Neural cell (in vitro differentiated cells): ENCODE data around the gene FTL. TPM values are rescaled to one million over a fixed set of nuclear protein-coding genes. Genes with fewer than 3 reads are reported as not detected.

ENCODE experiments used
- H2AFZ ChIP-seq: fragments of 200-600, 300-800 bp; sonication (generic), shearing (Covaris generic); 2 replicates; pipeline ENCODE4 v1.6.0; 2014; ENCODE audit warnings: low read depth, mild to moderate bottlenecking, antibody characterized with exemption, low read length, moderate library complexity
- H3F3A ChIP-seq: fragments of 200-600 bp; shearing (Covaris generic); 2 replicates; pipeline ENCODE4 v1.6.1; 2016; ENCODE audit warnings: mild to moderate bottlenecking, moderate library complexity, mixed read lengths, antibody characterized with exemption, low read length; ENCODE audit not compliant: insufficient read depth, poor library complexity, severe bottlenecking
- H3K27ac ChIP-seq: fragments of 200-600, 300-800 bp; sonication (generic), shearing (Covaris generic); 2 replicates; pipeline ENCODE4 v1.5.1; 2014; ENCODE audit warnings: mild to moderate bottlenecking, low read length, moderate library complexity
- H3K27me3 ChIP-seq: fragments of 300-800, 200-600 bp; sonication (generic), shearing (Covaris generic); 2 replicates; pipeline ENCODE4 v1.6.0; 2014; ENCODE audit warnings: mild to moderate bottlenecking, low read depth, low read length, moderate library complexity; ENCODE audit not compliant: insufficient read depth
- H3K36me3 ChIP-seq: fragments of 300-800, 200-600 bp; sonication (generic), shearing (Covaris generic); 2 replicates; pipeline ENCODE4 v1.5.1; 2014; ENCODE audit warnings: mild to moderate bottlenecking, antibody characterized with exemption, low read length, moderate library complexity; ENCODE audit not compliant: insufficient read depth
- H3K4me2 ChIP-seq: fragments of 300-800, 200-600 bp; sonication (generic), shearing (Covaris generic); 2 replicates; pipeline ENCODE4 v1.6.0; 2014; ENCODE audit warnings: mild to moderate bottlenecking, low read length
- H3K4me3 ChIP-seq: fragments of 300-800, 200-600 bp; sonication (generic), shearing (Covaris generic); 2 replicates; pipeline ENCODE4 v1.5.1; 2014; ENCODE audit warnings: mild to moderate bottlenecking, low read length, moderate library complexity
- H3K79me2 ChIP-seq: fragments of 200-600 bp; shearing (Covaris generic); replicated peaks from 2 replicates; pipeline ENCODE4 v1.6.0; 2014; ENCODE audit warnings: mild to moderate bottlenecking, low read length, moderate library complexity; ENCODE audit not compliant: insufficient read depth
- H3K9ac ChIP-seq: fragments of 300-800, 200-600 bp; sonication (generic), shearing (Covaris generic); 2 replicates; pipeline ENCODE4 v1.6.1; 2016; ENCODE audit warnings: mild to moderate bottlenecking, low read length, mixed read lengths
- H3K9me2 ChIP-seq: fragments of 200-600 bp; shearing (Covaris generic); 2 replicates; pipeline ENCODE4 v1.6.1; 2016; ENCODE audit warnings: mild to moderate bottlenecking, low read length, mixed read lengths; ENCODE audit not compliant: insufficient read depth
- H3K9me3 ChIP-seq: fragments of 200-600, 300-800 bp; sonication (generic), shearing (Covaris generic); 2 replicates; pipeline ENCODE4 v1.6.1; 2016; ENCODE audit warnings: mild to moderate bottlenecking, mixed run types, low read length, moderate library complexity, mixed read lengths
- H4K20me1 ChIP-seq: fragments of 200-600 bp; shearing (Covaris generic); 2 replicates; pipeline ENCODE4 v1.6.1; 2016; ENCODE audit warnings: mild to moderate bottlenecking, mixed run types; ENCODE audit not compliant: insufficient read depth
- CTCF ChIP-seq: fragments of 450-650 bp; IDR thresholded peaks from 2 replicates; pipeline ENCODE4 v1.5.1; 2014; ENCODE audit warnings: antibody characterized with exemption, mild to moderate bottlenecking, moderate library complexity; ENCODE audit not compliant: poor library complexity, severe bottlenecking
- EP300 ChIP-seq: fragments of 450-650 bp; conservative IDR thresholded peaks from 2 replicates; pipeline ENCODE4 v1.6.1; 2014; ENCODE audit warnings: antibody characterized with exemption, mild to moderate bottlenecking, moderate library complexity; ENCODE audit not compliant: poor library complexity, severe bottlenecking
- EZH2 ChIP-seq: fragments of 200-600, 300-800 bp; shearing (Covaris generic), sonication (generic); IDR thresholded peaks from 2 replicates; pipeline ENCODE4 v1.6.1; 2014; ENCODE audit warnings: antibody characterized with exemption, low read length, borderline replicate concordance, mild to moderate bottlenecking; ENCODE audit not compliant: insufficient read depth, poor library complexity, severe bottlenecking
- MXI1 ChIP-seq: fragments of 450-650 bp; conservative IDR thresholded peaks from 2 replicates; pipeline ENCODE4 v1.6.1; 2014; ENCODE audit warnings: antibody characterized with exemption, mild to moderate bottlenecking; ENCODE audit not compliant: poor library complexity, severe bottlenecking
- POLR2AphosphoS5 ChIP-seq: IDR thresholded peaks from 2 replicates; pipeline ENCODE4 v1.6.1; 2012
- RAD21 ChIP-seq: fragments of 450-650 bp; conservative IDR thresholded peaks from 2 replicates; pipeline ENCODE4 v1.6.1; 2014; ENCODE audit warnings: antibody characterized with exemption, mild to moderate bottlenecking, moderate library complexity
- SMC3 ChIP-seq: fragments of 450-650 bp; conservative IDR thresholded peaks from 2 replicates; pipeline ENCODE4 v1.6.1; 2014; ENCODE audit warnings: antibody characterized with exemption, mild to moderate bottlenecking, moderate library complexity; ENCODE audit not compliant: poor library complexity
- TAF1 ChIP-seq: IDR thresholded peaks from 2 replicates; pipeline ENCODE4 v1.6.1; 2012; ENCODE audit warnings: low read depth
- polyA plus RNA-seq: library from polyadenylated mRNA; depleted of rRNA; stranded (reverse); fragments of >200 nt; gene quantifications from 2 replicates; pipeline ENCODE4 v1.2.3, GENCODE V29; 2014
- TF ChIP-seq, protein P1 (sequence below): IDR thresholded peaks from 2 replicates; pipeline ENCODE4 v1.6.1; 2012; ENCODE audit warnings: borderline replicate concordance

The FTL gene
- polyA plus RNA-seq, 1 donor from 2014 or later: 886 TPM

GRCh38 chr19:48947258-48947542 lies 17.9 kb upstream of the FTL start:
- no peak overlapping the region for H3K4me3 ChIP-seq
- H2AFZ ChIP-seq: no peak overlapping the region
- no peak overlapping the region for H3K27ac ChIP-seq
- no peaks in the 10 kb centered on the region for H3K27me3 ChIP-seq
- no peak overlapping the region for H3K4me2 ChIP-seq
- H3K36me3 ChIP-seq: no peaks in the 10 kb centered on the region
- H4K20me1 ChIP-seq: no peaks in the 10 kb centered on the region
- no peaks in the 10 kb centered on the region for H3K79me2 ChIP-seq
- no peaks in the 10 kb centered on the region for H3K9me2 ChIP-seq
- no peak overlapping the region for H3K9ac ChIP-seq
- H3F3A ChIP-seq: no peaks in the 10 kb centered on the region
- TF ChIP-seq, protein P1, sequence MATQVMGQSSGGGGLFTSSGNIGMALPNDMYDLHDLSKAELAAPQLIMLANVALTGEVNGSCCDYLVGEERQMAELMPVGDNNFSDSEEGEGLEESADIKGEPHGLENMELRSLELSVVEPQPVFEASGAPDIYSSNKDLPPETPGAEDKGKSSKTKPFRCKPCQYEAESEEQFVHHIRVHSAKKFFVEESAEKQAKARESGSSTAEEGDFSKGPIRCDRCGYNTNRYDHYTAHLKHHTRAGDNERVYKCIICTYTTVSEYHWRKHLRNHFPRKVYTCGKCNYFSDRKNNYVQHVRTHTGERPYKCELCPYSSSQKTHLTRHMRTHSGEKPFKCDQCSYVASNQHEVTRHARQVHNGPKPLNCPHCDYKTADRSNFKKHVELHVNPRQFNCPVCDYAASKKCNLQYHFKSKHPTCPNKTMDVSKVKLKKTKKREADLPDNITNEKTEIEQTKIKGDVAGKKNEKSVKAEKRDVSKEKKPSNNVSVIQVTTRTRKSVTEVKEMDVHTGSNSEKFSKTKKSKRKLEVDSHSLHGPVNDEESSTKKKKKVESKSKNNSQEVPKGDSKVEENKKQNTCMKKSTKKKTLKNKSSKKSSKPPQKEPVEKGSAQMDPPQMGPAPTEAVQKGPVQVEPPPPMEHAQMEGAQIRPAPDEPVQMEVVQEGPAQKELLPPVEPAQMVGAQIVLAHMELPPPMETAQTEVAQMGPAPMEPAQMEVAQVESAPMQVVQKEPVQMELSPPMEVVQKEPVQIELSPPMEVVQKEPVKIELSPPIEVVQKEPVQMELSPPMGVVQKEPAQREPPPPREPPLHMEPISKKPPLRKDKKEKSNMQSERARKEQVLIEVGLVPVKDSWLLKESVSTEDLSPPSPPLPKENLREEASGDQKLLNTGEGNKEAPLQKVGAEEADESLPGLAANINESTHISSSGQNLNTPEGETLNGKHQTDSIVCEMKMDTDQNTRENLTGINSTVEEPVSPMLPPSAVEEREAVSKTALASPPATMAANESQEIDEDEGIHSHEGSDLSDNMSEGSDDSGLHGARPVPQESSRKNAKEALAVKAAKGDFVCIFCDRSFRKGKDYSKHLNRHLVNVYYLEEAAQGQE: no peak
- no peaks in the 10 kb centered on the region for H3K9me3 ChIP-seq

DNA sequence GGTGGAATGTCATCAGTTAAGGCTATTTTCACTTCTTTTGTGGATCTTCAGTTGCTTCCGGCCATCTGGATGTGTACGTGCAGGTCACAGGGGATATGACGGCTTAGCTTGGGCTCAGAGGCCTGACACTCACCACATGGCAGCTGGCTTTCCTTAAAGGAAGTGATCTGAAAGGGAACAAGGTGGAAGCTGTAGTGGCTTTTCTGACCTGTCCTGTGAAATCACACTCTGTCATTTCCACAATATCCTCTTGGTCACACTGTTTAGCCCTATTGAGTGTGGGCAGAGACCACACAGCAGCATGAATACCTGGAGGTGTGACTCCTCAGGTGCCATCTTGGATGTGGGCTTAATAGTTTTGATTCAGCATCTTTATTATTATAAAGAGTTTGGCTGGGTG lies 14.9 kb upstream of the FTL start:
- Histone ChIP-seq H3K9me3 (no peaks in the 10 kb centered on the region), H3K27me3 (no peaks in the 10 kb centered on the region), H3K79me2 (peaks cover 2% of the 10 kb centered on the region), H3K4me2 (no peak overlapping the region), H3K27ac (no peak overlapping the region), H3K4me3 (no peak overlapping the region), H2AFZ (no peak overlapping the region), H3K36me3 (no peaks in the 10 kb centered on the region), H4K20me1 (no peaks in the 10 kb centered on the region), H3K9ac (no peak overlapping the region), H3F3A (no peaks in the 10 kb centered on the region), H3K9me2 (no peaks in the 10 kb centered on the region)
- TF ChIP-seq EZH2 (no peak), RAD21 (no peak), TAF1 (no peak), CTCF (no peak), MXI1 (no peak), EP300 (no peak), SMC3 (no peak), POLR2AphosphoS5 (no peak)
- TF ChIP-seq, protein P1: no peak
